HG03520 (cell line): ENCODE measurements around the gene ZNF470.

ENCODE experiments used
- ATAC-seq: cut with Tn5 transposase; IDR thresholded peaks from one replicate; pipeline ENCODE4 v1.9.1; 2021; ENCODE audit warnings: mild to moderate bottlenecking, moderate library complexity; ENCODE audit not compliant: unreplicated experiment

ZNF470 gene

DNA sequence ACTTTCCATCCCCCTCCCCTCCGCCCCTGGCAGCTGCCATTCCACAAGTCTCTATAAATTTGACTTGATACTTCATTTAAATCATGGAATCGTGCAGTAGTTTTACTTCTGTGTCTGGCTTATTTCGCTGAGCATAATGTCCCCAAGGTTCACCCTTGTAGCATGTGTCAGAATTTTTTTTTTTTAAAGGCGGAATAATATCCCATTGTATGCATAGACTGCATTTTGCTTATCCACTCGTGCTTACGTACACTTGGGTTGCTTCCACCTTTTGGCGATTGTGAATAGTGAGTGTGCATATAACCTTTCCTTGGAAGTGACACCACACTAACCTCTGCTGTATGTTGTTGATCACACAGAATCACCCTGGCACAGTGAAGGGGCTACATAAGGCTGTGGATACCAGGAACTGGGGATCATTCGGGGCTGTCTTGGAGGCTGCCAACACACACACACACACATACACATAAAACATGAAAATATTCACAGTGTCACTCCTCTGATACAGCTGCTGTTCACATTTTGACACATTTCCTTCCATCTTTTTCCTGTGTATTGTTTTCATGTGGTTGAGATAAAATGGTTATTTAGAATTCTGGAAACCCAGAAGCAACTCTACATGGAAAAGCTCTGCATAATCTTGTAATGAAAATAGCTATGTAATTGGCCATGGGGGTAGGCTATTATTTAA is 41.2 kb downstream of the ZNF470 start:
- ATAC-seq: no peak

DNA sequence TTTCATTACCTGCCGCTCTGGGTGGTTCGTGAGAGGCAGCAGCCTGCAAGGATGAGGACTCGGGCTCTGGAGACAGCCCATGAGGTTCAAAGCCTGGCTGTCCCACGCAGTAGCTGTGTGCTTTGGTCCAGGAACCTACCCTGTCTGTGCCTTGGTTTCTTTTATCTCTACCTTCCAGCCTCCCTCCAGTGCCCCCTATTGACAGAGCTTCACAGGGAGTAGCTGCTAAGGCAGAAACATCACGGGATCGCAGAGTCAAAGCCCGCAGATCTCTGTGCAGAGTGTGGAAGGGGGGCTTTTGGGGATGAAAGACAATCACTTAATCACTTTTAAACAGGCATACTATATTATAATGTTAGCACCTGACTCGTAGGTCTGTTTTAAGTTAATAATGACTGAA is 44.0 kb downstream of the ZNF470 start:
- ATAC-seq: no peak

DNA sequence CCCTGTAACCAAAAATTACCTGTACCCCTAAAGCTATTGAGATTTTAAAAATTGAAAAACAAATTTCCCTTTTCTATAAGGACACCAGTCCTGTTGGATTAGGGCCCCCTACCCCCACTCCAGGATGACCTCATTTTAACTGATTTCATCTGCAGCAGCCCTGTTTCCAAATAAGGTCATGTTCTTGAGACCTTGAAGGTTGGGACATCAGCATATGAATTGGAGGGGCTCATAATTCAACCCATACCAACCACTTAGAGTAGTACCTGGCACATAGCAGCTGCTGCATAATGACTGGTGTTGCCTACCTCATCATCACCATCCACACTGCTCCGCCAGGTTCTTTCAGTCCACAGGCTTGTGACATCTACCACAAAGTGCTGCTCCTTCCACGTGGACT is 45.5 kb downstream of the ZNF470 start:
- no peak for ATAC-seq

DNA sequence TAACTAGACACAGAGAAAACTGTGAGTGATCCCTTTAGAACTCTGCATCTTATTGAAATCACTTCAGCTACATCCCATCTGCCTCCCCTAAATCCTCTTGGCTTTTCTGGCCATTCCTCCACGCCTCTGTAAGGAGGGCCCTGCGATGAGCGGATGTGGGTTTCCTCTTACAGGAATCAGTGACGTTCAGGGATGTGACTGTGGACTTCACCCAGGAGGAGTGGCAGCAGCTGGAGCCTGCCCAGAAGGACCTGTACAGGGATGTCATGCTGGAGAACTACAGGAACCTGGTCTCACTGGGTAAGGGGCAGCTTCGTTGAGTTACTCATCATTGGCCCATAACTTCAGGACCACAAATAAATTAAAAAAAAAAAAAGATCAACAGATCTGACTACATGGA is 46.4 kb downstream of the ZNF470 start:
- ATAC-seq: no peak

DNA sequence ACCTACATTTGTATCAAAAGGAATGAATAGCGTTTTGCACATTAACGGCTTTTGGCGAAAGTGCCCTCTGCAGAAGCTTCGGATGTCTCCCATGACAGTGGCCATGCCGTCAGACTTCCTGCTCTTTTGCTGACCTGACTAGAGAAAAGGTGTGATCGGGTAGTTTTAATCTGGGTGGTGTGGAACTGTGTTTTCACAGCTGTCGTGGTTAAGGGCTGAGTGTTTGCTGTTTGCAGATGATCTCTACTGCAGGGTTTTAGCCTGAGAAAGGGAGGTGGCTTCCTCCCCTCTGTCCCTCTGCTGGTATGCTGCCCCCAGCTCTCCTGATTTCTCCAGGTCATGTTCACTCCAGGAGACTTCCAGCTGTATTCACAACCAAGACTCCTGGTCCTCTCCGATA is 50.3 kb downstream of the ZNF470 start:
- no peak for ATAC-seq

DNA sequence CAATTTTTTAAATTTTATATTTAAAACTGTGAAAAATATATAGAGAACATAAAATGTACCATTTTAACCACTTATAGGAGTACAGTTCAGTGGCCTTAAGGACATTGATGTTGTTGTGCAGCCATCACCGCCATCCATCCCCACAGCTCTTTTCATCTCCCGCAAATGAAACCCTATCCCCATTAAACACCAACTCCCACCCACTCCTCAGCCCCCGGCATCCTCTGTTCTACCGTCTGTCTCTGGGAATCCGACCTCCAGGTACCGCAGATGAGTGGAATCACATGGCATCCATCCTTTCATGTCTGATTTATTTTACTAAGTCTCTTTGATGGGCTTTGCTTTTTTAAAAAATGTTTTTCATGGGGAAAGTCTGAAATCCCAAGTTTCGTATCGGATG is 51.9 kb downstream of the ZNF470 start:
- ATAC-seq: no peak

DNA sequence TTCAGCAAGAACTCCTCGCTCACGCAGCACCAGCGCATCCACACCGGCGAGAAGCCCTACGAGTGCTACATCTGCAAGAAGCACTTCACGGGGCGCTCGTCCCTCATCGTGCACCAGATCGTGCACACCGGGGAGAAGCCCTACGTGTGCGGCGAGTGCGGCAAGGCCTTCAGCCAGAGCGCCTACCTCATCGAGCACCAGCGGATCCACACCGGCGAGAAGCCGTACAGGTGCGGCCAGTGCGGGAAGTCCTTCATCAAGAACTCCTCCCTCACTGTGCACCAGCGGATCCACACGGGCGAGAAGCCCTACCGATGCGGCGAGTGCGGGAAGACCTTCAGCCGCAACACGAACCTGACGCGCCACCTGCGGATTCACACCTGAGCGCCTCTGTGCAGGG is 55.1 kb downstream of the ZNF470 start:
- ATAC-seq: no peak

DNA sequence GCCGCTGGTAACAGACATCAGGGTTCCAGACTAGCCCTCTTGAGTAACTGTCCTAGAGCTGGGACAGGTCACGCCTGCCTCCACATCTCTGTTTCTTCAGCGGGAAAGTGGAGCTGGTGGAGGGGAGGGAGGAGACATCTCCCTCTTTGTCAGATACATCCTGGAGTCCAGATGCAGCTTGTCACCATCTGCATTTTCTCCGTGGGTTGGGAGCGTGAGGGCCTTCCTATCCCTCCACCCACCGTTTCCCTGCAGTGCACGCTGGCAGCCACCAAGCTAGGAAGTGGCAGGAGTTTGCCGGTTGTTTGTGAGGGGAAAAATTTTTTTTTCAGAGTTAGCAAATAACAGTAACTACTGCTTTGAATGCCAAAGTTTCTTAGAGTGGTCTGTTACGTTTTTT is 55.7 kb downstream of the ZNF470 start:
- no peak for ATAC-seq

DNA sequence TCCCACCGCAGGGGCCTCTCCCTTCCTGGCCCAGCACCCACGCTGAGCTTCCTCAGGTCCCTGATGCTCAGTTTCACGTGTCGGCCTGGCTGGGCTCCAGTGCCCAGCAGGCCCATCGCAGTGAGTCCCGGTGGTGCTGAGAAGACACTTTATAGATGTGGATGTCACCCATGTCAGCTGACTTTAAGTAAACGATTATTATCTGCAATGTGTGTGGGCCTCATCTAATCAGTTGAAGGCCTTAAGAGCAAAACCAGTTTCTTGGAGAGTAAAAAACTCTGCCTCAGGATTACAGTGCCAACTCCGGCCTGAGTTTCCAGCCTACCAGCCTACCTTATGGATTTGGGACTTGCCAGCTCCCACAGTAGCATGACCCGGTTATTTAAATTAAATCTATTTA is 58.4 kb downstream of the ZNF470 start:
- ATAC-seq: no peak

DNA sequence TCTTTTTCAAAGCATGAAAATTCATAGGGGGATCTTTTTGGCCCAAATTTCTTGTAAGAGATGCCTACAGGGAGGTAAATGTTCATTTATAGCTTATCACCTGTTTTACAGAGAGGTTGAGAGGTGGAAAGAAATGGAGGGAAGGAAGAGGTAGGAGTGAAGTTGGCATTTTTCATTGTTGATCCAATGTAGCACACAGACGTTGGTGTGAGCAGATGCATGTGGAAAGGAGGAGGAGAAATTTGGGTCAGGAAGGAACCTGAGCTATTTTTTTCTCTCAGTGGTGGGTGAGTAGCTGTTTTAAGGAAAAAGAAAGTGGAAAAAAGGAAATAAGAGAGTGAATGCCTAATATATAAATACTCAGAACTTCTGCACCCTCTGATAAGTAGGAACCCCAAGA is 65.8 kb downstream of the ZNF470 start:
- no peak for ATAC-seq

DNA sequence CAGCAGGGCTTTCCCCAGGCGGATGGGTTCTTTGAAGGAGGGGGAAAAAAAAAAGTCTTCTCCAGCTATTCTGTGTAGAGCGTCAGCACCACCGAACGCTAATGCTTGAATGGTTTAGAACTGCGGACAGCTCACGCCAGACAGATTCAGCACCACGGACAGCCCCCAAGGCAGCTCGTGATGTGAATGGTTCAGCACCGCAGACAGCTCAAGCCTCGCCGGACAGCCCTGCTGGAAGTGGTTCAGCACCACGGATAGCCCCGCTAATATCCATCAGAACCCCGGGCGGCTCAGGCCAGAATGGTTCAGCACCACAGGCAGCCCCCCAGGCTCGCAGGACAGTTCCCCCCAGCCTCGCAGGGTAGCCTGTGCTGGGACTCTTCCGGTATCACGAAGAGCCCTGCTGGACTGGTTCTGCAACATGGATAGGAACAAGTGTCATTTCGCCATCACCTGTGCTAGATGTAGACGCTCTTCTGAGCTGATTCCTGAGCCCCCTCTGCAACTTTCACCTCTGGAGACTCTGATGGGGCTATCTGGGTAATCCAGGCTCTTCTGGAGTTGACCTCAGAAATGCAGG is 70.8 kb downstream of the ZNF470 start:
- no peak for ATAC-seq
